NCI-H510A treated with DMSO at 0.1 percent for 48 hours (cell line): ENCODE measurements around the gene ARMC5.
"Not testable (repeated sequence)": the region's sequence is repeated elsewhere in the genome, so short reads cannot be mapped to it uniquely, and the experiment has no call there.

Experiments used
- DNase-seq: peaks from one replicate; lab custom pipeline; 2025; lab: John Stamatoyannopoulos, UW

ARMC5 gene, protein sequence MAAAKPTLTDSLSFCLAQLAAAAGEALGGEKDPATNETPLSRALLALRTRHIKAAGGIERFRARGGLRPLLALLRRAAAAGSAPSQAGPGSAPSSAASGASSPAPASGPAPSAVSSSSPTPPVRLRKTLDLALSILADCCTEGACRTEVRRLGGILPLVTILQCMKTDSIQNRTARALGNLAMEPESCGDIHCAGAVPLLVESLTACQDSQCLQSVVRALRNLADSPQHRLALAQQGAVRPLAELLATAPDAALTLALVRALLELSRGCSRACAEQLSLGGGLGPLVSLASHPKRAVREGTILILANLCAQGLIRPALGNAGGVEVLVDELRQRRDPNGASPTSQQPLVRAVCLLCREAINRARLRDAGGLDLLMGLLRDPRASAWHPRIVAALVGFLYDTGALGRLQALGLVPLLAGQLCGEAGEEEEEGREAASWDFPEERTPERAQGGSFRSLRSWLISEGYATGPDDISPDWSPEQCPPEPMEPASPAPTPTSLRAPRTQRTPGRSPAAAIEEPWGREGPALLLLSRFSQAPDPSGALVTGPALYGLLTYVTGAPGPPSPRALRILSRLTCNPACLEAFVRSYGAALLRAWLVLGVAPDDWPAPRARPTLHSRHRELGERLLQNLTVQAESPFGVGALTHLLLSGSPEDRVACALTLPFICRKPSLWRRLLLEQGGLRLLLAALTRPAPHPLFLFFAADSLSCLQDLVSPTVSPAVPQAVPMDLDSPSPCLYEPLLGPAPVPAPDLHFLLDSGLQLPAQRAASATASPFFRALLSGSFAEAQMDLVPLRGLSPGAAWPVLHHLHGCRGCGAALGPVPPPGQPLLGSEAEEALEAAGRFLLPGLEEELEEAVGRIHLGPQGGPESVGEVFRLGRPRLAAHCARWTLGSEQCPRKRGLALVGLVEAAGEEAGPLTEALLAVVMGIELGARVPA

DNA sequence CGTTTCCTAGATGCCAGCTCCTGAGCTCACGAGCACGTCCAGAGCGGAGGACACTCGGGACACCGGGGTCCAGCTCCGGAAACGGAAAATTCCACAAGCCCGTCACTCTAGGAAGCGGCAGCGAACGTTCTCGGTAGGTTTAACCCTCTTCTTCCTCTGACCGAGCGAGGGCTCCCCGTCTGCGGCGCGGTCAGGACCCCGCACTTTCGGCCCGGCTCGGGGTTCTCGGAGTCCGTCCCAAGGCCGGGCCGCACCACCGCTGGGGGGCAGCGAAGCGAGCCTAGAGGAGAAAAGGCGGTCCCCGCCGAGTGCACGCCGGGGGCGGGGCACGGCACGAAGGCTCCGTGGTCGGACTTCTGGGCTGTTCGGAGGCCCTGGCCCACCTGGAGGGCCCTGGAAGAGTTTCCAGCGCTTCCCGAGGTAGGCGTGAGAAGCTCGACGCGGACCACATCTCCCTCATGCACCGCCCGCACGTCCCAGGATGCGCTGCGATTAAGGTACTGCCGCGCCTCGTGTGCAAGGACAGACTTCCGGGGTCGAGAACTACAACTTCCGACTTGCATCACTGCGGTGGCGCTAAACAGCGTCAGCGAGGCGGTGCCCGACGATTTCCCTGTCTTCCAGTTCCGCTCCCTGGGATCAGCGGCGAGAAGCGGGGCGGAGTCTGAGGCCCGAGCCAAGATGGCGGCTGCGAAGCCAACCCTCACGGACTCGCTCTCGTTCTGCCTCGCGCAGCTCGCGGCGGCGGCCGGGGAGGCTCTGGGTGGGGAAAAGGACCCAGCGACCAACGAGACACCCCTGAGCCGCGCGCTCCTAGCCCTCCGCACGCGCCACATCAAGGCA lies at the start of gene ARMC5:
ARMC5 (plus strand) TSS at position 658 of the 843 bp plus-strand sequence; CDS start at position 682, 24 bp downstream.
- peak; percentile 98 for DNase-seq

DNA sequence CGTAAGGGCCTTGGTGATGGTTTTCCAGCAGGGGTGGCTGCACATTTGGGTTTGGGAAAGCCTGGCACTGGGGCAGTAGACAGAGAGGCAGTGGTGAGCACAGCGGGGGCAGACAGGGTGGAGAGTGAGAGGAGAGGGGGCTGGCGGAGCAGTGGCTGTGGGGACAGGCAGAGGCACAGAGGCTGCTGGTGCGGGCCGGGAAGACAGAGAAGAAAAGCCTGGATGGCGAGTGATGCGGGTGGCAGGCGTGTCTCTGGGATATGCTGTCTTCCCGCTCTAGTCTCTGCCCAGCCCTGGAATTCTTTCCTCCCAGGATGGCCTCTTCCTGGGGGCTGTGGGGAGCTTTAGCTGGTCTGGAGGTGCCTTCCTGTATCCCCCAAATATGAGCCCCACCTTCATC lies 49.2 kb upstream of the ARMC5 start:
- no peak for DNase-seq

DNA sequence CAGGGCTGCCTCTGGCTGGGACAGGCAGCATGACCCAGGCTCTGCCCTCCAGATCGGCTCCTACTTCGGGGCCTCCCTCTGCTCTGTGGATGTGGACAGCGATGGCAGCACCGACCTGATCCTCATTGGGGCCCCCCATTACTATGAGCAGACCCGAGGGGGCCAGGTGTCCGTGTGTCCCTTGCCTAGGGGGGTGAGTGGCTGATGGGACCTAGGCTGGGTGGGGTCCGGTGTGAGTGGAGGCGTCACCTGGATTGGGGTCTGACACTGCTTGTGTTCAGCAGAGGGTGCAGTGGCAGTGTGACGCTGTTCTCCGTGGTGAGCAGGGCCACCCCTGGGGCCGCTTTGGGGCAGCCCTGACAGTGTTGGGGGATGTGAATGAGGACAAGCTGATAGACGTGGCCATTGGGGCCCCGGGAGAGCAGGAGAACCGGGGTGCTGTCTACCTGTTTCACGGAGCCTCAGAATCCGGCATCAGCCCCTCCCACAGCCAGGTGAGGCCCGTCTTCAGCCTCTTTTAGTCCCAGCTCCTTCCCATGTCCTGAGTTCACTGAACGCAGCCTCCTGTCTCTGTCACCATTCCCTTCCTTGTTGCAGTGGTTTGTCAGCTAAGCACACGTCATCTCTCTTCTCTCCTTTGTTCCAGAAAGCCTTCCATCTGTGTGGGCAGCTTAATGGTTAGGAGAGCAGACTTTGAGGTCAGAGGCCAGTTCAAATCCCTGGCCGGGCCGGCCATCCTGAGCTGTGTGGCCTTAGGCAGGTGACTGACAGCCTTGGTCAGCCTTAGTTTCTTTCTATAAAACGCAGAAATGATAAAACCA lies 48.1 kb upstream of the ARMC5 start:
- no peak for DNase-seq

DNA sequence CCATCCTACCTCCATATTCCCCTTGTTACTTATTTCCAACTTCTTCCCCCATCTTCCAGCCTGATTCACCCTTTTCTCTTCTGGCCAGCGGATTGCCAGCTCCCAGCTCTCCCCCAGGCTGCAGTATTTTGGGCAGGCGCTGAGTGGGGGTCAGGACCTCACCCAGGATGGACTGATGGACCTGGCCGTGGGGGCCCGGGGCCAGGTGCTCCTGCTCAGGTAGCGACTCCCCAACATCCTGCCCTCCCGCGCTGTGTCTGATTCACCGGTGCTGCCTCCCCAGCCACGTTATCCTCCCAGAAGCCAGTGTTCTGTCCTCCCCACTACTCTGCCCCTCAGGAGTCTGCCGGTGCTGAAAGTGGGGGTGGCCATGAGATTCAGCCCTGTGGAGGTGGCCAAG lies 46.6 kb upstream of the ARMC5 start:
- DNase-seq, result no peak

DNA sequence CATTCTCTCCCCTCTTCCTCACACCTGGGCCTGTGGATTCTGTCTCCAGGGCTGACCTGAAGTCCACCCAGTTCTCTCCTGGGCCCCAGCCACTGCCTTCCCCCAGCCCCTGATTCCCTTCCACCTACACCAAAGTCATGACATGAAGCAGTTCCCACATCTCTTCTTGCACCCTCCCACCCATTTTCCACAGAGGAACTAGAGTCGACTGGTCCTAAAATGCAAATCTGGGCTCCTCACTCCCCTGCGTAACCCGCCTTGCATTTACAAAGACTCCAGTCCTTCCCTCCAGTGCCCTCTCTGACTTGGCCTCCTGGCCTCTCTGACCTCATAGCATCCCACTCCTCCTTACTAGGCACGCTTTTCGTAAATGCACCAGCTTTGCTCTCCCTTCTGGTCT lies 45.9 kb upstream of the ARMC5 start:
- DNase-seq, result no peak

DNA sequence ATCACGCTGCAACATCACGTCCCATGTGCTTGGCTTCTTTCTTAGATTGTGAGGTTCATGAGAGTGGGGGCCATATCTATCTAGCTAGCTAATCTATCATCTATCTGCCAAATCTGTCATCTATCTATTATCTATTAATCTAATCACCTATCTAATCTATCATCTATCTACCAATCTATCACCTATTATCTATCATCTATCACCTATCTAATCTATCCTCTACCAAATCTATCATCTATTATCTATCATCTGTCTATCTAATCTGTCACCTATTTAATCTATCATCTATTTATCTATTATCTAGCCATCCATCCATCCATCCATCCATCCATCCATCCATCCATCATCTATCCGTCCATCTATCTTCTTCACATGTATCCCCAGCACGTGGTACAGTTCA lies 45.4 kb upstream of the ARMC5 start:
- DNase-seq, result no peak

DNA sequence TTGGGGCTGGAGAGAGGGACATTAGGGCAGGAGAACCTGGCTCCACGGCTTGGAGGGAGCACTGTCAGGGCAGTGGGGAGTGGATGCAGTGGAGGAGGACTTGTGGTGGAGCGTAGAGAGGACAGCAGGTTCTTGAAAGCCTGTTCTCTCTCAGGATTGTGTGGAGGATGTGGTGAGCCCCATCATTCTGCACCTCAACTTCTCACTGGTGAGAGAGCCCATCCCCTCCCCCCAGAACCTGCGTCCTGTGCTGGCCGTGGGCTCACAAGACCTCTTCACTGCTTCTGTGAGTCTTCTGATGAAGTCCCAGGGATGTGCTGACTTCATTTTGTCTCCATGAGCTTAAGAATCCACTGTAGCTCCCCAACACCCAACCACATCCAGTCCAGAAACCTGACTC lies 44.6 kb upstream of the ARMC5 start:
- DNase-seq, result no peak

DNA sequence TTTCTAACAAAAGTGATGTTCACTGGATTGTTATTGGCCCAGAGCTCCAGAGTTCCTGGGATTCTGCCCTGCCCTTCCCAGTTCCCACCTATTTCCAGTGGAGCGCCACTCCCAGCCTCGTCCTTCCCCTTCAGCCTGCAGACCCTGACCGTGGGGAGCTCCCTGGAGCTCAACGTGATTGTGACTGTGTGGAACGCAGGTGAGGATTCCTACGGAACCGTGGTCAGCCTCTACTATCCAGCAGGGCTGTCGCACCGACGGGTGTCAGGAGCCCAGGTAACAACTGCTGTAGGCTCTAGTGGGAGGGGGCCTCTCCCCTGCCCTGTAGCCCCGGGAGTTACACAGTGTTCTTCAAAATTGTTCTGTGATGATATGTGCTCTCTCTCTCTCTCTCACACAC lies 42.9 kb upstream of the ARMC5 start:
- DNase-seq, result no peak

DNA sequence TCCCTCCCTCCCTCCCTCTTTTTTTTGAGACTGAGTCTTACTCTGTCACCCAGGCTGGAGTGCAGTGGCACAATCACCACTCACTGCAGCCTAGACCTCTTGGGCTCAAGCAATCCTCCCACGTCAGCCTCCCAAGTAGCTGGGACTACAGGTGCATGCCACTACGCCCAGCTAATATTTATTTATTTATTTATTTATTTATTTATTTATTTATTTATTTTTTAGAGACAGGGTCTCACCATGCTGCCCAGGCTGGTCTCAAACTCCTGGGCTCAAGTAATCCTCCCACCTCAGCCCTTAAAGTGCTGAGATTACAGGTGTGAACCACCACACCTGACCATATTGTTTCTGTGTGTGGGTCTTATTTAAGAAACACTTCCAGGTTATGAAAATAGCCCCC lies 42.3 kb upstream of the ARMC5 start:
- DNase-seq, result not testable (repeated sequence)

DNA sequence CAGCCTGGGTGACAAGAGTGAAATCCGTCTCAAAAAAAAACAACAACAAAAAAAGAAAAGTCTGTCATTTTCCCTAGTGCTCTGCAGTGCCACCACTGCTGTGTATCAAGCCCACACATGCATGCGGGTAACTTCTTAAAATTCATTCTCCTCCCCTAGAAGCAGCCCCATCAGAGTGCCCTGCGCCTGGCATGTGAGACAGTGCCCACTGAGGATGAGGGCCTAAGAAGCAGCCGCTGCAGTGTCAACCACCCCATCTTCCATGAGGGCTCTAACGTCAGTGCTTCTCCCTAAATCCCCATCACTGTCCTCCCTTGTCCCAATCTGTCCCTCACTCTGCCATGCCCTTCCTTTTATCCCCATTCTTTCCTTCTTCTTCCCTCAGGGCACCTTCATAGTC lies 41.4 kb upstream of the ARMC5 start:
- DNase-seq, result no peak

DNA sequence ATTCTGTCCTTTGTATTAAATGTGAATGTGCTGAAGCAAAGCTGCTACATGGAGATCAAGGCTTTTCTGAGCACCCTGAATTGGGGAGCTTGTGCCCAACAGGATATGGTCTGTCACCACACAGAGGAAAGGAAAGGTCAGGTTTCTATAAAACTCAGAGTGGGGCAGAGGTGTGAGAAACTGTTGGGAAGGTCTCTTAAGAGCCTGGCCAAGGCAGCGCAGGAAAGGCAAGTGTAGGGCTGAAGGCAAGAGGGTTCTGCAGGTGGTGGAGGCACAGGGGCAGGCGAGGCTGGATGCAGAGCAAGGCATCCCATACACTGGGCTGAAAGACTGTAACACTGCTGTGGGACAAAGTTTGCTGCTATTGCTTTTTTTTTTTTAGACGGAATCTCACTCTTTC lies 39.3 kb upstream of the ARMC5 start:
- no peak for DNase-seq

DNA sequence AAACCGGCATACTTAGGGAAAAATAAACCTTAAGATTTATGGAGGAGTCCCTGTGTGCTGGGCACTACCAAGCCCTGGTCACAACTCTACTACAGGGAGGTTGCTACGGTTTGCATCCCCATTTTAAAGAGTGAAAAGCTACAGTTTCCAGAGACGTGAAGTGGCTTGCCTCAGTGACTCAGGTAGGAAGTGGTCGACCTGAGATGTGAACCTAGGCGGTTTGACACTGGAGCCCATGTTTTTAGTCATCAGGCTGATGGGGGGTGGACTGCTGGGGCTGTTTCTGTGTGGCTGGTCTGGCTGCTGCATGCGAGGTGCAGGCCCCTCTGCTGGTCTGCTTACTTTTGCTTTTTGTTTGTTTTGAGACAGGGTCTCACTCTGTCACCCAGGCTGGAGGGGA lies 37.7 kb upstream of the ARMC5 start:
- DNase-seq, result no peak

DNA sequence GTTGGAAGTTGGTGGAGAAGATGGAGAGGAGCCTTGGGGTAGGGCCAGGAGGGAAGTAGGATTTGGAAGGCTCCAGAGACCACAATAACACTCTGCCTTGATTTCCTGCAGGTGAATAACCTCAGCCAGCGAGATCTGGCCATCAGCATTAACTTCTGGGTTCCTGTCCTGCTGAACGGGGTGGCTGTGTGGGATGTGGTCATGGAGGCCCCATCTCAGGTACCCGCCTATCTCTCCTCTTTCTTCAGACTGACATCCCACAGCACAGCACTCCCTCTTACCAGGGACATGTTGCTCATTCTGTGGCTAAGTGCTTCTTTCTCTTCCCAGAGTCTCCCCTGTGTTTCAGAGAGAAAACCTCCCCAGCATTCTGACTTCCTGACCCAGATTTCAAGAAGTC lies 36.1 kb upstream of the ARMC5 start:
- no peak for DNase-seq

DNA sequence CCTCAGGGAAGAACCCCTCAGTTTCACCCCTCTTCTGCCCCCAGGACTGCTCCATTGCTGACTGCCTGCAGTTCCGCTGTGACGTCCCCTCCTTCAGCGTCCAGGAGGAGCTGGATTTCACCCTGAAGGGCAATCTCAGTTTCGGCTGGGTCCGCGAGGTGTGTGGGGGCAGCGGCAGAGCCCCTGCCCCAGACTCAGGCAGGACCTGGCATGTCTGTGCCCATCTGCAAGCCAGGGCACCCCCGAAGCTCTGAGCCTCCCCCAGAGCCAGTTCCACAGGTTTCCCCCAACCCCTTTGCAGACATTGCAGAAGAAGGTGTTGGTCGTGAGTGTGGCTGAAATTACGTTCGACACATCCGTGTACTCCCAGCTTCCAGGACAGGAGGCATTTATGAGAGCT lies 35.5 kb upstream of the ARMC5 start:
- no peak for DNase-seq

DNA sequence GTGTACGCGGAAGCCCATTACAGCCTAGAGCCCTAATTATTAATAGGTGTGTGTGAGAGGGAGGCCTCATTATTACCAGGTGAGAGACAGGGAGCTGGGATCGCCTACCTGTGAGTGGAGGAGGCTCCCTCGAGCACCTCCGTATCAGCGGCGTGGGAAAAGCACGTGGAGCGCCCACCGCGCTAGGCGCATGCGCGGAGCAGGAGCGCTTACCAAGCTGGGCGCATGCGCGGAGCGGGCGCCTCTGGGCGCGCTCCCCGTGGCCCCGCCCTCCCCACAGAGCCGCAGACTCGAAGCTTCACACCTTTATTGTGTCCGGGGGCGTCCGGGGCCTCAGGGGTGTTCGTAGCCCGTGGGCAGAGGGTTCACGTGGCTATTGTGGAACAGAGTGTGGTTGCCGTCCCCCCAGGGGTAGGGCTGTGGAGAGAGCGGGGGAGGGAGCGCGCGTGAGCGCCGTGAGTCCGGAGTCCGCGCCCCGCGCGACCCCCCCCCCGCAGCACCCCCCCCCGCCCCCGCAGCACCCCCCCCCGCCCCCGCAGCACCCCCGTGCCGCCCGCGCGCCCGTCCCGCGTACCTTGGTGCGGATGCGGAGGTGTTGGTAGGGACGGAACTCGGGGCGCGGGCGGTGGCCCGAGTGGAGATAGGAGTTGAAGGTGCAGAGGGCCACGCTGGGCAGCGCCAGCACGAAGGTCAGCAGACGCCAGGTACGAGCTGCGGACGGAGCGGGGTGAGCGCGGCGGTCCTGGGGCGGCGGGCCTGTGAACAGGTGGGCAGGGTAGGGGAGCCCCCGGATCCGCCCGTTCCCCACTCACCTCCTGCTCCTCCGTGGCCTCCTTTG lies 31.6 kb upstream of the ARMC5 start:
- DNase-seq, result no peak

DNA sequence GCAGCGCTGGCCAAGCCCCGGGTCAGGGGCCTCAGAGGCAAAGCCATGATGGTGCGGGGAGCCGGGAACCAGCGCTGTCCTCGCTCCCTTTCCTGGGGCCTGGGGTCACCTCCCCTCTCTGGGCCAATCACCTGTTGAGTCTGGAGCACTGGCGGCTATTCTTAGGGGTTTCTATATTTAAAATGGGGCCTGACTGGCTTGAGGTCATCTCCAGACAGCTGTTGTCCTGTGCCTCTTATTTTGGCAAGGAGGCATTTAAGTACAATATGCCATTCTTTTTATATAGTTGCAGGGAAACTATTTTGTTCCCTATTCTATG lies 31.1 kb upstream of the ARMC5 start, which contains the start of gene COX6A2:
COX6A2 (minus strand) TSS at position 82 of the 319 bp plus-strand sequence; CDS start at position 47, 35 bp downstream.
- DNase-seq, result no peak

DNA sequence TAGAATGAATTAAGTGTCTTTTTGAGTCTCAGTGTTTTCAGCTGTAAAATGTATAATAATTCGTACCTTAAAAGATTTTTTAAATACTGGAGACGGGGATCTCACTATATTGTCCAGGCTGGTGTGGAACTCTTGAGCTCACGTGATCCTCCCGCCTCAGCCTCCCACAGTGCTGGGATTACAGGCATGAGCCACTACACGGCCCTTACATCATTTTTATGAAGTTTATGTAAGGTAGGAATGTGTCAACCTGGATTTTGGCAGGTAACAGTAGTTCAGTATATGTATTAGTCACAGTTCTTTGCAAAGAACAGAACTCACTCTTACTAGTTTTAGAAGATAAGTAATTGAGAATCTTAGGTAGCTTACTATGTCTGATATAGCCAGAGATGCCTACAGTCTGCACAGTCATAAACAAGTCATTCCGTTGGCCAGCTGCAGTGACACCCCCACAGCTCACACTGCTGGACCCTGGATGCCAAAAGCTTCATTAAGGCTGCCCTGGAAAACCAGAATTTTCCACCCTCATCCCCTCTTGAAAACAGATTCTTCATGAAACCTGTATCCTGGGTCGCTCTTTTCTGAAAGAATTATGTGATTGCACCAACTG lies 30.6 kb upstream of the ARMC5 start:
- no peak for DNase-seq

DNA sequence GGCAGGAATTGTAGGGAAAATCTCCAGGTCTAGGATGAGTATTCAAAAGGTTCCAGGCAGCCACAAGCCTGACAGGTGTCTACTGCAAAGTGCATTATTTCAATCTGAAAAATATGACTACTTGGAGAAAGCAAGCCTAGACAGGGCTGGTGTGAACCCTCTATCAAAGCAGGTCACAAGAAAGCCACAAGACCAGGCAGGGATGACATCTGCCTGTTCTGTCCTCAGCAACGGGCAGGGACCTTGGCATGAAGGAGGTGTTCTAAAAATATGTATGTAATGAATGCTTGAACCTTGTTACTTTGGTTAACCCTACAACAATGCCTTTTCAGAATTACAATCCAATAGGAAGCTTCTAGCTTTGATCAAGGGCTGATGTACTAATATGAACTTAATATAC lies 30.0 kb upstream of the ARMC5 start:
- no peak for DNase-seq

DNA sequence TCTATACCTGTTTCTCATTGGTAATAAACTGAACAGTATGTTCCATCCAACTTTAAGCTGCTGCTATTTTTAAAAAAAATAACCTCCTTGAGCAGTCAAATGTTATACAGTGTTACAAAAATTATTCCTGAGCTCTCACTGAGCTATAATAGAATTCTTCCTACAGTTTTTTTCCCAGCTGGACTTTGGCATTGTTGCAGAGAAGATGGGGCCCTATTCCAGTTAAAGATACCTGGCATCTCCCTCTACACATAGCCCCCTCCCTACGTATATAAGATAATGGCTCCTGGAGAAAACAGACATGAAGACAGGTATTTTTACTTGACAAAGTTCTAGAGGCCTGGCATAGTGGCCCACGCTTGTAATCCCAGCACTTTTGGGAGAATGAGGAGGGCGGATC lies 29.5 kb upstream of the ARMC5 start:
- DNase-seq, result no peak
